ENCODE results near the gene ADGRF4. TPM values are rescaled to one million over a fixed set of nuclear protein-coding genes. Genes with fewer than 3 reads are reported as not detected.

ADGRF4 gene
- total RNA-seq, 1 experiment from 2014 or later, result not detected

- no peak overlapping the region for H3K27ac ChIP-seq
- no peaks in the 10 kb centered on the region for H3K27me3 ChIP-seq (replicated peaks)
- DNase-seq (ENCODE audit: low read depth in 1 of 2, low spot score in 2 of 2), result no peak
- no peaks in the 10 kb centered on the region for H3K4me1 ChIP-seq (replicated peaks)
- no peaks in the 10 kb centered on the region for H3K9me3 ChIP-seq (replicated peaks)
- H3K4me3 ChIP-seq, result no peak overlapping the region
- no peaks in the 10 kb centered on the region for H3K36me3 ChIP-seq
Measured at GRCh38 chr6:47769982-47770381, 71.6 kb downstream of the ADGRF4 start.

Other genes starting within 250 kb of the ADGRF4 start
- gene CD2AP, start 220.8 kb upstream of the ADGRF4 start, total RNA-seq (2014; rRNA removed; shearing (Covaris generic)), result 26.7 and 28.9 TPM in 2 replicates
- not detected in 2 replicates for gene OPN5, start 83.5 kb downstream of the ADGRF4 start, total RNA-seq (2014; rRNA removed; shearing (Covaris generic))